OCI-M2 (cell line): ENCODE results near the gene KRTAP13-2.

Experiments used
- DNase-seq: peaks from one replicate; lab custom pipeline; 2025; ENCODE audit not compliant: unreplicated experiment; lab: John Stamatoyannopoulos, UW

Gene KRTAP13-2

GRCh38 chr21:30372139-30372770, at the start of gene KRTAP13-2:
Gene KRTAP13-2 (minus strand): TSS chr21:30372271. CDS start chr21:30372213, 58 bp downstream.
- no peak for DNase-seq

- DNase-seq: no peak
Measured at GRCh38 chr21:30415993-30416392, 43.9 kb upstream of the KRTAP13-2 start.

- no peak for DNase-seq
Measured at GRCh38 chr21:30408782-30409494, 36.9 kb upstream of the KRTAP13-2 start.

- no peak for DNase-seq
Measured at GRCh38 chr21:30395731-30396130, 23.7 kb upstream of the KRTAP13-2 start, which contains the start of gene KRTAP13-1. Gene KRTAP13-1 (plus strand): TSS chr21:30396031. CDS start chr21:30396087, 56 bp downstream.

GRCh38 chr21:30391492-30392025, 19.5 kb upstream of the KRTAP13-2 start:
- no peak for DNase-seq

- DNase-seq: no peak
Measured at GRCh38 chr21:30382201-30382600, 10.1 kb upstream of the KRTAP13-2 start.

- DNase-seq: no peak
Measured at GRCh38 chr21:30355906-30356305, 16.2 kb downstream of the KRTAP13-2 start.

- DNase-seq: no peak
Measured at GRCh38 chr21:30354308-30355005, 17.6 kb downstream of the KRTAP13-2 start.

GRCh38 chr21:30351534-30351933, 20.5 kb downstream of the KRTAP13-2 start:
- DNase-seq: no peak

GRCh38 chr21:30349572-30349971, 22.5 kb downstream of the KRTAP13-2 start:
- no peak for DNase-seq

- DNase-seq: no peak
Measured at GRCh38 chr21:30348506-30348905, 23.6 kb downstream of the KRTAP13-2 start, which contains the start of gene KRTAP23-1. Gene KRTAP23-1 (minus strand): TSS chr21:30348606. CDS start chr21:30348606, 0 bp downstream.

GRCh38 chr21:30345014-30345413, 27.1 kb downstream of the KRTAP13-2 start:
- no peak for DNase-seq

GRCh38 chr21:30340714-30341573, 31.1 kb downstream of the KRTAP13-2 start:
- no peak for DNase-seq

- DNase-seq: no peak
Measured at GRCh38 chr21:30338717-30339116, 33.4 kb downstream of the KRTAP13-2 start.

GRCh38 chr21:30337772-30338171, 34.3 kb downstream of the KRTAP13-2 start:
- no peak for DNase-seq

- DNase-seq: no peak
Measured at GRCh38 chr21:30337276-30337744, 34.8 kb downstream of the KRTAP13-2 start, which contains the start of gene KRTAP27-1. Gene KRTAP27-1 (minus strand): TSS chr21:30337694. CDS start chr21:30337668, 26 bp downstream.

GRCh38 chr21:30336596-30336995, 35.5 kb downstream of the KRTAP13-2 start:
- no peak for DNase-seq

- no peak for DNase-seq
Measured at GRCh38 chr21:30333736-30334135, 38.3 kb downstream of the KRTAP13-2 start.

GRCh38 chr21:30332681-30333080, 39.4 kb downstream of the KRTAP13-2 start:
- DNase-seq: no peak

GRCh38 chr21:30329203-30329875, 42.7 kb downstream of the KRTAP13-2 start:
- no peak for DNase-seq
